SK-N-SH (cell line): Measurements from ENCODE around the gene FBXO3. TPM values are rescaled to one million over a fixed set of nuclear protein-coding genes. Genes with fewer than 3 reads are reported as not detected.

Source experiments
- CTCF ChIA-PET: fragments of 300-600, 350-600 bp; formaldehyde crosslinking; extraction: SDS; loops from one replicate; lab custom pipeline; 2021; lab: Yijun Ruan, JAX
- POLR2A ChIA-PET: fragments of 350-600 bp; sonication (Branson Sonifier 250); formaldehyde crosslinking; extraction: SDS; loops from one replicate; lab custom pipeline; 2020; ENCODE audit warnings: antibody characterized with exemption, inconsistent platforms; lab: Yijun Ruan, JAX
- DNase-seq: peaks from one replicate; pipeline ENCODE4 v3.0.0; 2012
- H2AFZ ChIP-seq: fragments of 200-600 bp; sonication (generic); 2 replicates; pipeline ENCODE4 v1.8.1; 2016; ENCODE audit warnings: antibody characterized with exemption, mild to moderate bottlenecking, low read depth
- H3F3A ChIP-seq: fragments of 200-600 bp; sonication (generic); replicated peaks from 2 replicates; pipeline ENCODE3; 2016; ENCODE audit warnings: antibody characterized with exemption, mild to moderate bottlenecking; ENCODE audit not compliant: insufficient read depth
- H3K27ac ChIP-seq, 2 experiments: fragments of 200-500 bp in 1 of 2; fragments of 200-600 bp in 1 of 2; sonication (Bioruptor generic) in 1 of 2; sonication (generic), shearing (Covaris generic) in 1 of 2; 2 replicates each; pipeline versions ENCODE4 v1.5.1 to v1.6.1; 2014 to 2016; ENCODE audit warnings: low read depth in 2 of 2, inconsistent platforms in 1 of 2, low read length in 1 of 2, mild to moderate bottlenecking in 1 of 2, mixed read lengths in 1 of 2
- H3K27me3 ChIP-seq: fragments of 200-600 bp; sonication (generic), shearing (Covaris generic); 2 replicates; pipeline ENCODE4 v1.6.1; 2016; ENCODE audit warnings: mixed run types; ENCODE audit not compliant: insufficient read depth
- H3K36me3 ChIP-seq, 2 experiments: fragments of 200-500 bp in 1 of 2; fragments of 200-600 bp in 1 of 2; sonication (Bioruptor generic) in 1 of 2; sonication (generic) in 1 of 2; replicated peaks in 1 of 2; 2 replicates each; pipeline versions ENCODE3 to v1.5.1; 2014 to 2016; ENCODE audit warnings: low read length in 1 of 2, mild to moderate bottlenecking in 1 of 2; ENCODE audit not compliant: insufficient read depth in 2 of 2, control insufficient read depth in 1 of 2
- H3K4me1 ChIP-seq, 2 experiments: fragments of 200-500 bp in 1 of 2; fragments of 200-600 bp in 1 of 2; sonication (Bioruptor generic) in 1 of 2; sonication (generic), shearing (Covaris generic) in 1 of 2; 2 replicates each; pipeline versions ENCODE4 v1.5.1 to v1.6.1; 2014 to 2016; ENCODE audit warnings: low read depth in 1 of 2, low read length in 1 of 2, mixed run types in 1 of 2; ENCODE audit not compliant: insufficient read depth in 2 of 2, control insufficient read depth in 1 of 2
- H3K4me2 ChIP-seq: fragments of 200-600 bp; sonication (generic), shearing (Covaris generic); 2 replicates; pipeline ENCODE4 v1.6.1; 2017; ENCODE audit warnings: mixed run types
- H3K4me3 ChIP-seq, 2 experiments: fragments of 200-500 bp in 1 of 2; fragments of 200-600 bp in 1 of 2; sonication (Bioruptor generic) in 1 of 2; sonication (generic), shearing (Covaris generic) in 1 of 2; 2 replicates each; pipeline versions ENCODE4 v1.5.1 to v1.8.1; 2014 to 2016; ENCODE audit warnings: low read depth in 2 of 2, inconsistent platforms in 1 of 2, low read length in 1 of 2, mild to moderate bottlenecking in 1 of 2, mixed read lengths in 1 of 2, moderate library complexity in 1 of 2
- H3K79me2 ChIP-seq: fragments of 200-600 bp; sonication (generic); 2 replicates; pipeline ENCODE4 v1.8.1; 2017; ENCODE audit warnings: mild to moderate bottlenecking; ENCODE audit not compliant: insufficient read depth
- H3K9ac ChIP-seq: fragments of 200-600 bp; sonication (generic); 2 replicates; pipeline ENCODE4 v1.6.1; 2017; ENCODE audit warnings: mixed run types
- H3K9me2 ChIP-seq: fragments of 200-600 bp; sonication (generic); 2 replicates; pipeline ENCODE4 v1.6.1; 2017; ENCODE audit warnings: mixed run types
- H3K9me3 ChIP-seq: fragments of 200-600 bp; sonication (generic); 2 replicates; pipeline ENCODE4 v1.6.1; 2017; ENCODE audit warnings: mixed run types, mild to moderate bottlenecking, moderate library complexity
- H4K20me1 ChIP-seq: fragments of 200-600 bp; sonication (generic); 2 replicates; pipeline ENCODE4 v1.6.1; 2017; ENCODE audit warnings: mild to moderate bottlenecking, mixed run types; ENCODE audit not compliant: insufficient read depth
- CHD2 ChIP-seq: fragments of 150-350 bp; IDR thresholded peaks from 2 replicates; pipeline ENCODE4 v1.6.1; 2018; ENCODE audit warnings: low read length; ENCODE audit not compliant: partially characterized antibody
- ELF1 ChIP-seq: IDR thresholded peaks from 2 replicates; pipeline ENCODE4 v1.4.0; 2012
- FOXJ3 ChIP-seq: sonication (generic); formaldehyde crosslinking; IDR thresholded peaks from 2 replicates; pipeline ENCODE4 v1.5.1; 2020; ENCODE audit warnings: mild to moderate bottlenecking, missing genetic modification reagents
- FOXM1 ChIP-seq: IDR thresholded peaks from 2 replicates; pipeline ENCODE4 v1.4.0; 2012; ENCODE audit warnings: low read depth, mild to moderate bottlenecking
- GATA2 ChIP-seq: sonication (generic); formaldehyde crosslinking; IDR thresholded peaks from 2 replicates; pipeline ENCODE4 v1.5.0; 2020; ENCODE audit warnings: mild to moderate bottlenecking, missing genetic modification reagents
- IRF3 ChIP-seq: fragments of 150-350 bp; IDR thresholded peaks from 2 replicates; pipeline ENCODE4 v1.6.1; 2016; ENCODE audit warnings: mild to moderate bottlenecking, low read depth, low read length
- JUND ChIP-seq: IDR thresholded peaks from 2 replicates; pipeline ENCODE4 v1.4.0; 2012
- MXI1 ChIP-seq: IDR thresholded peaks from 2 replicates; pipeline ENCODE4 v1.6.1; 2012; ENCODE audit warnings: mild to moderate bottlenecking, low read depth, low read length, improper control_type of control experiment
- NFIC ChIP-seq: IDR thresholded peaks from 2 replicates; pipeline ENCODE4 v1.4.0; 2012; ENCODE audit warnings: borderline replicate concordance
- PBX3 ChIP-seq: IDR thresholded peaks from 2 replicates; pipeline ENCODE4; 2012
- POLR2AphosphoS5 ChIP-seq: IDR thresholded peaks from 2 replicates; pipeline ENCODE4 v1.6.1; 2012; ENCODE audit warnings: low read depth, low read length
- RFX5 ChIP-seq: IDR thresholded peaks from 2 replicates; pipeline ENCODE4 v1.6.1; 2012; ENCODE audit warnings: mild to moderate bottlenecking, improper control_type of control experiment, low read length
- SIN3A ChIP-seq: IDR thresholded peaks from 2 replicates; pipeline ENCODE4 v1.6.1; 2012; ENCODE audit warnings: low read depth, mild to moderate bottlenecking, low read length, moderate library complexity, borderline replicate concordance
- TAF1 ChIP-seq: IDR thresholded peaks from 2 replicates; pipeline ENCODE4 v1.6.1; 2012; ENCODE audit warnings: low read depth, mild to moderate bottlenecking, low read length, moderate library complexity, borderline replicate concordance
- TCF12 ChIP-seq: IDR thresholded peaks from 2 replicates; pipeline ENCODE4 v1.4.0; 2012
- USF1 ChIP-seq: IDR thresholded peaks from 2 replicates; pipeline ENCODE4 v1.4.0; 2012; ENCODE audit warnings: low read depth, borderline replicate concordance
- YY1 ChIP-seq: IDR thresholded peaks from 2 replicates; pipeline ENCODE4 v1.4.0; 2012; ENCODE audit warnings: low read depth, mild to moderate bottlenecking
- WGBS: methylation state at CpG from one replicate; pipeline ENCODE4 v1.1.6; 2017; ENCODE audit warnings: low lambda C conversion rate; 5-methylcytosine and 5-hydroxymethylcytosine counted together
- polyA plus RNA-seq, 3 experiments: library from polyadenylated mRNA; depleted of rRNA; stranded (reverse); fragments of >200 nt; gene quantifications; 2 replicates each; pipeline ENCODE4 v1.2.3, GENCODE V29; 2012
- TF ChIP-seq, protein P1 (sequence below): IDR thresholded peaks from 2 replicates; pipeline ENCODE4 v1.4.0; 2012; ENCODE audit warnings: low read depth

The FBXO3 gene
- polyA plus RNA-seq, 1 of the 3 experiments (the other 2 are of a cell fraction) = 17.9 TPM

GRCh38 chr11:33819278-33820035, 45.1 kb upstream of the FBXO3 start:
- no peaks in the 10 kb centered on the region for H4K20me1 ChIP-seq

More at GRCh38 chr11:33819278-33820035, 45.1 kb upstream of the FBXO3 start:
- TF ChIP-seq ELF1 (no peak), TCF12 (no peak), POLR2AphosphoS5 (no peak), PBX3 (no peak), USF1 (no peak), GATA2 (CRISPR knock-in tag) (no peak), TAF1 (no peak), FOXM1 (no peak), MXI1 (no peak), JUND (no peak), RFX5 (no peak), IRF3 (no peak), FOXJ3 (CRISPR knock-in tag) (no peak), CHD2 (no peak), SIN3A (no peak), NFIC (no peak), YY1 (no peak)
- TF ChIP-seq, protein P1, sequence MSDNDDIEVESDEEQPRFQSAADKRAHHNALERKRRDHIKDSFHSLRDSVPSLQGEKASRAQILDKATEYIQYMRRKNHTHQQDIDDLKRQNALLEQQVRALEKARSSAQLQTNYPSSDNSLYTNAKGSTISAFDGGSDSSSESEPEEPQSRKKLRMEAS = no peak
- Histone ChIP-seq H3K9ac (no peak overlapping the region), H3K9me3 (no peaks in the 10 kb centered on the region), H3K79me2 (no peaks in the 10 kb centered on the region), H3K27me3 (peaks cover 18% of the 10 kb centered on the region), H2AFZ (no peak overlapping the region), H3K27ac (no peak overlapping the region), H3K4me3 (no peak overlapping the region), H3K4me1 (no peaks in the 10 kb centered on the region), H3F3A (no peaks in the 10 kb centered on the region), H3K4me2 (no peak overlapping the region), H3K9me2 (no peaks in the 10 kb centered on the region), H3K36me3 (no peaks in the 10 kb centered on the region)
- CTCF ChIA-PET = interaction anchor here (1.0 to 6.6 kb wide), 8 partner anchors 10 to 169 kb away, joined by 3 to 60 read pairs (median 6); no protein-coding TSS in a partner anchor
- POLR2A ChIA-PET = no interaction called here
- DNase-seq = no peak
- WGBS = 56% methylated on average over 15 of the region's 16 CpGs
